Neuron (in vitro differentiated cells): ENCODE measurements around the gene MINDY4B.

Experiments used
- H2AFZ ChIP-seq: one replicate; pipeline ENCODE4 v1.6.1; 2013; ENCODE audit warnings: low read depth, mild to moderate bottlenecking, inconsistent platforms, low read length, moderate library complexity
- H3K27me3 ChIP-seq: one replicate; pipeline ENCODE4 v1.6.1; 2013; ENCODE audit warnings: low read length; ENCODE audit not compliant: insufficient read depth
- H3K36me3 ChIP-seq: one replicate; pipeline ENCODE4 v1.6.1; 2013; ENCODE audit warnings: low read length; ENCODE audit not compliant: insufficient read depth
- H3K4me1 ChIP-seq: one replicate; pipeline ENCODE4 v1.6.1; 2013; ENCODE audit warnings: low read length; ENCODE audit not compliant: insufficient read depth
- H3K4me3 ChIP-seq: 2 replicates; pipeline ENCODE4 v1.5.1; 2013; ENCODE audit warnings: mild to moderate bottlenecking, low read length, moderate library complexity
- H3K9me3 ChIP-seq: one replicate; pipeline ENCODE4 v1.6.1; 2013; ENCODE audit warnings: low read length

Gene MINDY4B

DNA sequence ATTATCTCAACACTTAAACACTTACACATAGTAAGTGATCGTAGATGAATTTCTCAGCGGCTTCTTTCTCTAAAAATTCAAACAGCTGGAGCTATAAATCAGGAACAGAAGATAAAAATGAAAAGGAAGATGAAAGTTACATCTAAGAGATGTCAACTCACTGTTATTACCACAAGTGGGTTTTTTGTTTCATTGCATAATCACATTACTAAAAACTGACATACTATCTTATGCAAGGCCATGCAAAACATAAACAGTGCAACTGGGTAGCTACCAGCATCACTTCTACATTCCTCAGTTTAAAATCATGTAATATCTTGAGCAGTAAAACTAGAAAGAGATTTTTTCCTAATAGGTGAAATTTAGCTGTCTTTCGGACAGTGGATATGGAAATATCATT lies 14.9 kb downstream of the MINDY4B start:
- no peaks in the 10 kb centered on the region for H3K9me3 ChIP-seq
- H2AFZ ChIP-seq = no peak overlapping the region
- no peaks in the 10 kb centered on the region for H3K36me3 ChIP-seq
- no peaks in the 10 kb centered on the region for H3K4me1 ChIP-seq
- peaks cover 3% of the 10 kb centered on the region for H3K27me3 ChIP-seq
- no peak overlapping the region for H3K4me3 ChIP-seq

GRCh38 chr3:150889106-150889505 lies 16.1 kb downstream of the MINDY4B start:
- no peak overlapping the region for H3K4me3 ChIP-seq
- no peaks in the 10 kb centered on the region for H3K36me3 ChIP-seq
- H3K27me3 ChIP-seq = peaks cover 3% of the 10 kb centered on the region
- H3K4me1 ChIP-seq = peaks cover 2% of the 10 kb centered on the region
- H3K9me3 ChIP-seq = no peaks in the 10 kb centered on the region
- no peak overlapping the region for H2AFZ ChIP-seq

- Histone ChIP-seq H3K4me1 (peaks cover 8% of the 10 kb centered on the region), H3K27me3 (peaks cover 3% of the 10 kb centered on the region), H3K36me3 (no peaks in the 10 kb centered on the region), H2AFZ (no peak overlapping the region), H3K9me3 (no peaks in the 10 kb centered on the region), H3K4me3 (no peak overlapping the region)
These were observed 18.2 kb downstream of the MINDY4B start for GRCh38 chr3:150887031-150887430.

- H3K4me1 ChIP-seq = peaks cover 8% of the 10 kb centered on the region
- H2AFZ ChIP-seq = no peak overlapping the region
- no peaks in the 10 kb centered on the region for H3K36me3 ChIP-seq
- no peak overlapping the region for H3K4me3 ChIP-seq
- no peaks in the 10 kb centered on the region for H3K9me3 ChIP-seq
- H3K27me3 ChIP-seq = peaks cover 3% of the 10 kb centered on the region
These were observed 19.7 kb downstream of the MINDY4B start for GRCh38 chr3:150885535-150885934.

DNA sequence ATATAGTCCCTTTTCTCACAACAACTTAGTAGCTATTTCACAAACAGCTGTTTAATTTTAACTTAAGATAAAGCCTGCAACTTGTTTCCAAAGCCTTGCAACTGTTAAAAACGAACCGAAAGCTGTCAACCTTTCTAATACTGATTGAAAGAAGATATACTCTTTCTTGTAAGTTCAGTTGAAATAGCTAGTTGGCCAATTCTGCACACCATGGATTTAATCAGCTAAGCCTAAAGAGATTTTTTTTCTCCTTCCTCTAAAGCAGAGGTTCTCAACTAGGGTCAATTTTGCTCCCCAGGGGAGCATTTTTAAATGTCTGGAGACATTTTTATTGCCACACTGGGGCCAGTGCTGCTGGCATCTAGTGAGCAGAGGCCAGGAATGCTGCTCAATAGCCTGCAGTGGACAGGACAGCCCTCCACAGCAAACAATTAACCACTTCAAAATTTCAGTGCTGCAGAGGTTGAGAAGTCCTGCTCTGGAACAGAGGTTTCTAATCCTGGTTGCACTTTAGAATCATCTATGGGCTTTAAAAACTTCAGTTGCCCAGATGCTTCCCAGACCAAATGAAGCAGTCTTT lies 26.2 kb downstream of the MINDY4B start:
- no peak overlapping the region for H3K4me3 ChIP-seq
- no peaks in the 10 kb centered on the region for H3K27me3 ChIP-seq
- H3K4me1 ChIP-seq = peaks cover 9% of the 10 kb centered on the region
- H2AFZ ChIP-seq = no peak overlapping the region
- no peaks in the 10 kb centered on the region for H3K9me3 ChIP-seq
- no peaks in the 10 kb centered on the region for H3K36me3 ChIP-seq

DNA sequence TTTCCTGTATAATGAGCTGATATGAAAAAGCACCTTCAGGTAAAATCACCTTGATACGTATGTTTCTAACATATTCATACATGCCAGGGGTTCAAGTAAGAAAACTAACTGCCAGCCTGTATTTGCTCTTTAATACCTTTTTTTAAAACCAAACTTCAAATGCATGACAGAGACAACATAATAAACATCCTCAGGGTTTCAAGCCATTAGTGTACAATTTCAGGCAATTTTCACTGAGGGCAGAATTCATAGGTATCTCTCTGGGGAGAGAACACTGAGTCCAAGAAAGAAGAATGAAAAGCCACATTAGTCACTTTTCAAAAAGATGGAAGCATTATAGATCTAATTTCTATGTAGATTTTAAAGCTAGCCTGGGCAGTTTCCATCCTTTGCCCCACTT lies 26.9 kb downstream of the MINDY4B start:
- H3K4me1 ChIP-seq = peaks cover 3% of the 10 kb centered on the region
- H2AFZ ChIP-seq = no peak overlapping the region
- no peaks in the 10 kb centered on the region for H3K9me3 ChIP-seq
- no peak overlapping the region for H3K4me3 ChIP-seq
- no peaks in the 10 kb centered on the region for H3K36me3 ChIP-seq
- H3K27me3 ChIP-seq = no peaks in the 10 kb centered on the region

GRCh38 chr3:150877303-150877702 lies 27.9 kb downstream of the MINDY4B start:
- no peaks in the 10 kb centered on the region for H3K9me3 ChIP-seq
- H3K4me1 ChIP-seq = peaks cover 3% of the 10 kb centered on the region
- H3K36me3 ChIP-seq = no peaks in the 10 kb centered on the region
- H2AFZ ChIP-seq = no peak overlapping the region
- H3K27me3 ChIP-seq = no peaks in the 10 kb centered on the region
- no peak overlapping the region for H3K4me3 ChIP-seq

DNA sequence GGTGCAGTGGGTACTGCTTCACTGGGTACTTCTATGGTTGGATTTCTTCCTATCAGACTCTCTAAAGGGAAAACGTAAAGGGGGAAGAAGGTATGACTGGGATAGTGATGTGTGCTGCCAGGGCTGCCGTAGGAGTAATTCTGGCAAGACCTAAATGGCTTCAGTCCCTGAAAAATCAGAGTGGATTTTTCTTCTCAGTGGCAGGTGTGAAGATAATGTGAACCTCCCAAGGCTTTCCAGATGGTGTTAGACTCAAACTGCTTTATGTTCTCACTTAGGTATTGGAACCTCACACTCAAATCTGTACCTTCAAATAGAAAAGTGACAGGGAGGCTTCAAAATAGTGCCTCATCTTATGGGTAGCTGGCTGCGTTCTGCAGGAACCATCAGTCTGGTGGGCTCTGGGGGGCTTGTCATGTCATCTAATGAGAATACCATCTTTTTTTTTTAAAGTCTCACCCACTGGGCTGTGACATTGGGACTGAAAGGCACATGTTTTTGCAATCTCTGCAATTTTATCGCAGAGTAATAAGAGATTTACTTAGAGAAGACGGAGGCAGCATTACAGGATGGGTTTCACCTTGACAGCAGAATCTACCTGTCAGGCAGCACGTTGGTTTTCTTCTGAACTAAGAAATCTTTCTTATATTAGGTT lies 28.5 kb downstream of the MINDY4B start:
- no peaks in the 10 kb centered on the region for H3K27me3 ChIP-seq
- H3K4me3 ChIP-seq = no peak overlapping the region
- H3K9me3 ChIP-seq = no peaks in the 10 kb centered on the region
- H3K36me3 ChIP-seq = no peaks in the 10 kb centered on the region
- peaks cover 3% of the 10 kb centered on the region for H3K4me1 ChIP-seq
- H2AFZ ChIP-seq = no peak overlapping the region

GRCh38 chr3:150875548-150875947 lies 29.7 kb downstream of the MINDY4B start:
- Histone ChIP-seq H2AFZ (no peak overlapping the region), H3K27me3 (no peaks in the 10 kb centered on the region), H3K36me3 (no peaks in the 10 kb centered on the region), H3K4me3 (no peak overlapping the region), H3K9me3 (no peaks in the 10 kb centered on the region), H3K4me1 (peaks cover 3% of the 10 kb centered on the region)

DNA sequence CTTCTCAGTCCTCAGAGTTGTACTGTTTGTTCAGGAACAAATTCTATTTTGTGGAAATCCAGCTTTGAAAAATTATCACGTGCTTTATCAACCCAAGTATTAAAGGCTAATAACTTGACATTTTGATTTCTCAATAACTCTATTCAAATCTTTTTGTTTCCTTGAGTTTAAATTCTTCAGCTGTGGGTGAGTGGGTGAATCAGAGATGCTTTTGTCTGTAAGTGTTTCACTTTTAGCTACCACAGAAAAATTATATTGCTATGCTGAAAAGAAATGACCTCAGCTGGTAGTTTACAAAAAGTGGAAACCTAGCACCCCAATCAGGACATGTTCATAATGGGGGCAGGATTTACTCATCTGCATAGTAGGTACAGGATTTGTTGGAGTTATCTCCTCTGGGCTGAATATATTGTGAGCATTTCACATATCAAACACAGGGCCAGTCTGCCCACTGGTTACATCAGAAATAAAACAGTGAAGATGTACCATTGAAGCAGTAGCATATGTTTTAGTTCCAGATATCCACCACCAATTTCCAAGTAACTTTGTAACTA lies 30.5 kb downstream of the MINDY4B start:
- Histone ChIP-seq H3K9me3 (no peaks in the 10 kb centered on the region), H2AFZ (no peak overlapping the region), H3K4me1 (peaks cover 3% of the 10 kb centered on the region), H3K27me3 (no peaks in the 10 kb centered on the region), H3K4me3 (no peak overlapping the region), H3K36me3 (no peaks in the 10 kb centered on the region)

DNA sequence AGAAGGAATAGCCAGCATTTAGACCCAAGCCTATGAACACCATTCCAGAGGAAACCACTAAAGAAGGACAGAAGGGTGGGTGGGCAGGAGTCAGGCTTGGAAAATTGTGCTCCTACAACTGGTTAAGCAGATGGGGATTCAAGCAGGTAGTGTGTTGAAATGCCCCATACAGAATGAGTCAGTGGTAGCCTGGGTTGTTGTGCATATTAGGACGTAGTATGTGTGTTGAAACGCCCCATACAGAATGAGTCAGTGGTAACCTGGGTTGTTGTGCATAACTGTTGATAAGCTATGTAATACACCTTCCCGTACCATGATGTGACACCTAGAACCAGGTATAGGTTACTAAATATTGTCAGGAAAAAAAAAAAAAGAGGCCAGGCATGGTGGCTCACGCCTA lies 34.0 kb downstream of the MINDY4B start:
- no peaks in the 10 kb centered on the region for H3K27me3 ChIP-seq
- H2AFZ ChIP-seq = no peak overlapping the region
- H3K36me3 ChIP-seq = no peaks in the 10 kb centered on the region
- no peak overlapping the region for H3K4me3 ChIP-seq
- no peaks in the 10 kb centered on the region for H3K4me1 ChIP-seq
- no peaks in the 10 kb centered on the region for H3K9me3 ChIP-seq

GRCh38 chr3:150870406-150870805 lies 34.8 kb downstream of the MINDY4B start:
- Histone ChIP-seq H3K27me3 (no peaks in the 10 kb centered on the region), H2AFZ (no peak overlapping the region), H3K36me3 (no peaks in the 10 kb centered on the region), H3K4me3 (no peak overlapping the region), H3K9me3 (no peaks in the 10 kb centered on the region), H3K4me1 (peaks cover 2% of the 10 kb centered on the region)

DNA sequence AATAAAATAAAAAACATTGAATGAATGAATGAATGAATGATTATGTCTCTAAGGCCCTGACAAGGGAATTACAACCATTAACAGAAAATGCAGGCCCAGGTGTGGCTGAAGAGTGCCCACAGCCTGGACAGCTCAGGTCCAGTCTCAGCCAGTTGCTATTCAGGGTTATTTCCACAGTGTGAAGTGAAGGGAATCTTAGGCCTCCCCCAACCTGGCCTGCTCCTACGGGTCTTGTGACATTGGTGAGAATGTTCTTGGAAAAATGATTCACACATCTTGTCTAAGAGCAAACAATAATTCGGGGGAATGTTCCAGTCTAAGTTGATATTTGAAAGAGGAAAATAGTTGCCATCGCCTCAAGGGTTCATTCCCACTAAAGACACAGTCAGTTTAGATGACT lies 37.0 kb downstream of the MINDY4B start:
- H3K4me1 ChIP-seq = peaks cover 3% of the 10 kb centered on the region
- H3K36me3 ChIP-seq = no peaks in the 10 kb centered on the region
- H3K4me3 ChIP-seq = no peak overlapping the region
- H2AFZ ChIP-seq = no peak overlapping the region
- H3K27me3 ChIP-seq = no peaks in the 10 kb centered on the region
- no peaks in the 10 kb centered on the region for H3K9me3 ChIP-seq

- Histone ChIP-seq H3K4me1 (peaks cover 3% of the 10 kb centered on the region), H3K36me3 (no peaks in the 10 kb centered on the region), H3K4me3 (no peak overlapping the region), H3K9me3 (no peaks in the 10 kb centered on the region), H2AFZ (no peak overlapping the region), H3K27me3 (peaks cover 3% of the 10 kb centered on the region)
These were observed 37.8 kb downstream of the MINDY4B start for GRCh38 chr3:150867434-150867833.
